IgD-negative memory B cell (primary cell): ENCODE data around the gene PCNT. TPM values are rescaled to one million over a fixed set of nuclear protein-coding genes. Genes with fewer than 3 reads are reported as not detected.

Source experiments
- H3K27ac Mint-ChIP-seq, 3 donors: one replicate each; pipeline ENCODE4 v1.8.0; 2020 to 2022; ENCODE audit warnings: mild to moderate bottlenecking in 3 of 3, mixed read lengths in 3 of 3, moderate library complexity in 1 of 3
- H3K27me3 Mint-ChIP-seq: one replicate; pipeline ENCODE4 v1.8.0; 2021; ENCODE audit warnings: mixed read lengths
- H3K36me3 Mint-ChIP-seq: one replicate; pipeline ENCODE4 v1.8.0; 2020; ENCODE audit warnings: mild to moderate bottlenecking, mixed read lengths
- H3K4me1 Mint-ChIP-seq, 3 donors: one replicate each; pipeline ENCODE4 v1.8.0; 2020 to 2022; ENCODE audit warnings: mixed read lengths in 3 of 3, mild to moderate bottlenecking in 1 of 3
- H3K4me3 Mint-ChIP-seq, 4 donors: one replicate each; pipeline ENCODE4 v1.8.0; 2020 to 2022; ENCODE audit warnings: mild to moderate bottlenecking in 4 of 4, mixed read lengths in 4 of 4, moderate library complexity in 3 of 4
- H3K9me3 Mint-ChIP-seq, 3 donors: one replicate each; pipeline ENCODE4 v1.8.0; 2020 to 2021; ENCODE audit warnings: mixed read lengths in 3 of 3, mild to moderate bottlenecking in 1 of 3
- polyA plus RNA-seq: library from polyadenylated mRNA; unstranded; fragments of 300-500 nt; fragmentation: Illumina TruSeq; gene quantifications from one replicate; pipeline ENCODE4 v1.2.3, GENCODE V29; 2021

The PCNT gene
- polyA plus RNA-seq, 1 donor from 2014 or later = 22.4 TPM

DNA sequence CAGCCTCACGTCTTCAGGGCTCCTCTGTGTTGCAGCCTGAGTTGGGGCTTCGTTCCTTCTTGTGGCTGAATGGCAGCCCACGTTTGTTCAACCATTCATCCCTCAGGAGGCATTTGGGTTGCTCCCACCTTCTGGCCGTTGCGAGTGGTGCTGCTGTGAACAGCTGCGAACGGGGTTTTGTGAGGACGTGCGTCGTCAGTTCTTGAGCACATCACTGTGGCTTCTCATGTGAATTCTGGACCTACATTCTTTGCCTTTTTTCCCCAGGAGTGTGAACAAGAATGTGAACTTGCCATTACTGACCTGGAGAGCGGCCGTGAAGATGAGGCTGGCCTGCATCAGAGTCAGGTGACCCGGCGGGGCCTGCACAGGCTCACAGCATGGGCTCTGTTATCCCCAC lies 21.9 kb downstream of the PCNT start:
- Mint-ChIP-seq H3K9me3 (no peaks in the 10 kb centered on the region), H3K27me3 (no peaks in the 10 kb centered on the region), H3K36me3 (peaks cover 19% of the 10 kb centered on the region), H3K4me1 (peaks cover 2 to 8% (median 5%) of the 10 kb centered on the region in 3 donors), H3K27ac (no peak overlapping the region), H3K4me3 (no peak overlapping the region)

DNA sequence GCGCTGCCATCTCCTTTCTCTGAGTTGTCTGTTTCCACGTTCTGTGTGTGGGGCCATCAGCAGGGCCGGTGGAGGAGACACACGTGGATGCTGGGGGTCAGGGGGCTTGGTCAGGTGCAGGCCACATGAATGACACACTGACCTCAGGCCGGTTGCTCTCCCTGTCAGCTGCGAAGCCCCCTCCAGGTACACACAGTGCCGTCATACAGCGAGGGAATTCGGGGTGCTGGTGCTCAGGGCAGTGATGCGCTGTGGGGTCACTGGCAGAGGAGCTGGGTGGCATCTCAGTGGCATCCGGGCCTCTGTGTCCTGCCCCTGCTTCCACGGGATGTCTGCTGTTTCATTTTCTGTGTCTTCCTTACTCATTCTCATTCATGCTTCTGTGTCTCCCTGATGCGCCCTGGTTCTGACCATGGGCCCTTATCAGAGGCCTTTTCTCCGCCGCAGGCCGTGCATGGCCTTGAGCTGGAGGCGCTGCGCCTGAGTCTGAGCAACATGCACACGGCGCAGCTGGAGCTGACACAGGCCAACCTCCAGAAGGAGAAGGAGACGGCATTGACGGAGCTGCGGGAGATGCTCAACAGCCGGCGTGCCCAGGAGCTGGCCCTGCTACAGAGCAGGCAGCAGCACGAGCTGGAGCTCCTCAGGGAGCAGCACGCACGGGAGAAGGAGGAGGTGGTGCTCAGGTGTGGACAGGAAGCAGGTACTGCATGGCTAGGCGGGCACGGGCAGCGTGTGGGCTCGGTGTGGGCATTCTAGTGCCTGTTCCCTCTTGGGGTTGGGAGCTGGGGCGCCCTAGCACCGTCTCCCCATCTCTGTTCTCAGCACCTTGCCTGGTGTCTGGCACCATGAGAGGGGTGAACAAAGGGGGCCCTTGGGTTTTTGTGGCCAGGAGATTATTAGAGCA lies 22.6 kb downstream of the PCNT start:
- Mint-ChIP-seq H3K36me3 (peaks cover 19% of the 10 kb centered on the region), H3K9me3 (no peaks in the 10 kb centered on the region), H3K27ac (peak overlapping the region in 1 of 3 donors; percentile 61), H3K27me3 (no peaks in the 10 kb centered on the region), H3K4me3 (no peak overlapping the region), H3K4me1 (peaks cover 2 to 6% (median 5%) of the 10 kb centered on the region in 3 donors)

DNA sequence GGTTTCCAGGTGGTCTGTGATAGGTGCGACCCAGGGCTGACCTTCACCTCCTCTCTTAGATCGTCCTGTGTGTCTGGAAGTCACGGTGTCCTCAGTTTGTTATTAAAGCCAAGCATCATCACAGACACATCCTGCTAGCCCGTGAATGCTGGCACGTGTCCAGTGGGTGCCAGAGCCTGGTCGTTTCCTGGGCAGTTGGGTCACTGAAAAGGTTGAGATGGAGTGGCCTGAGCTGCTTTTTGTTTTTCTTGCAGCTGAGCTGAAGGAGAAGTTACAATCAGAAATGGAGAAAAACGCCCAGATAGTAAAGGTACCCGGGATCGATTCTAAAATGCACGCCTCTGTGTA lies 23.2 kb downstream of the PCNT start:
- no peaks in the 10 kb centered on the region for H3K9me3 Mint-ChIP-seq
- H3K36me3 Mint-ChIP-seq = peaks cover 18% of the 10 kb centered on the region

DNA sequence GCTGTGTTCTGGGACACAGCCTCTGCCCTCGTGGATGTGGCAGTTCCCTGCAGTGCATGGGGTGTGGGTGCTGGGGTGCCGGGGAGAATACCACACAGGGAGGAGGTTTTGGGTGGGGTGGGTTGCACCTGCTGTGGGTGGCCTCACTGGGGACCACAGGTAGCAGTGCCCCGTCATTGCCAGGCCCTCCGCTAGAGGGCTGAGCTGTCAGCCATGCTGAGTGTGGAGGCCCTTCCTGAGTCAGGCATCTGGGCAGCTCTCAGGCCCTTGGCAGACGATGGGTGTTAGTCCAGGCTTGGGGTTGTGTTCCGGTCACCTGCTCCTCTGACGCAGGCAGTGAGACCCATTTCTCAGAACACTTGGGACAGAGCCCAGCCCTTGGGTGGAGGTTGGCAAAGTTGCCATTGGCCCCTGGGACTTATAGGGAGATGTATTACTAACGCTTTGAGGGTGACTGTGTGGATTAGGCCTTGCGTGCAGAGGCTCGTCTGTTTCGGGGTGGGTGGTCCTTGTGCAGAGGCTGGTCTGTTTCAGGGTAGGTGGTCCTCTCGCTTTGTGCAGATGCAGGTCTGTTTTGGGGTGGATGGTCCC lies 23.9 kb downstream of the PCNT start:
- Mint-ChIP-seq H3K4me1 (peaks cover under 1 to 6% (median 5%) of the 10 kb centered on the region in 3 donors), H3K36me3 (peaks cover 17% of the 10 kb centered on the region), H3K27ac (no peak overlapping the region), H3K9me3 (no peaks in the 10 kb centered on the region), H3K27me3 (no peaks in the 10 kb centered on the region), H3K4me3 (peak overlapping the region in 1 of 4 donors; percentile 55)

More for the DNA sequence above, 23.2 kb downstream of the PCNT start:
- peak overlapping the region in 1 of 4 donors; percentile 73 for H3K4me3 Mint-ChIP-seq
- no peak overlapping the region for H3K27ac Mint-ChIP-seq
- H3K4me1 Mint-ChIP-seq = peaks cover 2 to 6% (median 5%) of the 10 kb centered on the region in 3 donors
- no peaks in the 10 kb centered on the region for H3K27me3 Mint-ChIP-seq

DNA sequence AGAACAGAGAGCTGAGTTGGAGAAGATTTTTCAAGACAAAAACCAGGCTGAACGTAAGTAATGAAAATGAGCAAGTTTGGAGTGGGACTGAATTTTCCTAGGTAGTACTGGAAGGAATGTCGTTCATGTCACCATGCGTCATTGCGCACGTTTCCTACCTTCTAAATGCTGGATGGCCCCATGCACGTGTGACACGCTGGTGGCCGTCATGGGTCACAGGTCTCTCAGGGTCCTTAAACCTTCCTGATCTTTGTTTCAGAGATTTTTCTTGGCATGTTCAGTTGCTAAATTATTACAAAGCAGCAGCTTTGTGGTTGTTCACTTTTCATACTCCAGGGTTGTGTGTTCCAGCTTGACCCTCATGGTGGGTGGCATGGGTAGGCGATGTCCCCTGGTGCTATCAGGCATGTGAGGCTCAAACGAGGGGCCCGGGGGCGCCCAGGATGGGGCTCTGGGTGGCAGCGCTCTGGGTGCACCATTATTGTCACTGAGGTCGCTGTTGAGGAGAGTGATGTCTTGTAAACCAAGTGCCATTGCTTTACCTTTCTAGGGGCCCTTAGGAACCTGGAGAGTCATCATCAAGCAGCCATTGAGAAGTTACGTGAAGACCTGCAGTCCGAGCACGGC lies 25.3 kb downstream of the PCNT start:
- H3K27ac Mint-ChIP-seq = no peak overlapping the region
- H3K36me3 Mint-ChIP-seq = peaks cover 12% of the 10 kb centered on the region
- no peaks in the 10 kb centered on the region for H3K27me3 Mint-ChIP-seq
- no peaks in the 10 kb centered on the region for H3K9me3 Mint-ChIP-seq
- H3K4me3 Mint-ChIP-seq = no peak overlapping the region
- peaks cover 0 to 6% (median 0%) of the 10 kb centered on the region in 3 donors for H3K4me1 Mint-ChIP-seq

DNA sequence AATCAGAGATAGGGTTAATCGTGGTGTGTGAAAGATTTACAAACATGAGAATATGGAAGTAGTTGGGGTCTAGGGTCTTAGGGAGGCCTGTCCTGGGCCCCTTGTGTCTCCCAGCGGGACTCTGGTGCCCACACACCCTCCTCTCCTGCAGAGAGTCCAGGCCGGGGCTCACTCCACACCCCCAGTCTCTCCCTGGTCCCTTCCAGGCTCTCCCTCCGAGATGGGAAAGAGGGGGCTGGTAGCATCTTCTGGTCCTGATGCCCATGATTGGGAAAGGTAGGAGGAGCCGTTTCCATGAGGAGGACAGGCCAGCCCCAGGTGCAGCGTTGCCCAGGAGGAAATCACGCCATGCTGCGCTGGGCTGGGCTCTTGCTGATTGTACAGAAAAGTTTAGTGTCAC lies 26.6 kb downstream of the PCNT start:
- no peaks in the 10 kb centered on the region for H3K9me3 Mint-ChIP-seq
- H3K36me3 Mint-ChIP-seq = peaks cover 12% of the 10 kb centered on the region
- no peaks in the 10 kb centered on the region for H3K27me3 Mint-ChIP-seq
- H3K4me1 Mint-ChIP-seq = peaks cover 0 to 9% (median 5%) of the 10 kb centered on the region in 3 donors
- no peak overlapping the region for H3K4me3 Mint-ChIP-seq
- no peak overlapping the region for H3K27ac Mint-ChIP-seq

DNA sequence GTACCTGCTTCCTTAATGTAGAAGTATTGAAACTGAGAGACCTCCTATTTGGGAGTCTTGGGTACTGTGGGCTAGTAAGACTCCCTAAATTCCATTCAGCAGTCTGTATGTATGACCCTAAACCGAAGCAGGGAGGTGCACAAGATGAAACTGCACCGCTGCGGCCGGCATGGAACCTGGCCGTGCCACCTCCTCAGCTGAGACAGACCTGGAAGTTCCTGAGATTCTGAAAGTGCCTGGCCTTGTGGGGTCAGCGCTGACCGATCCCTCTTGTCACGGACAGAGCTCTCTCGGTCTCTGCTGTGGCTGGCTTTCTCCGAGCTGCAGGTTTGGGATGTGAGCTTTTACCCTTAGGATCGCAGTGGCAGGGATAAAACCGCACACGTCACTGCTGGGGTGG lies 27.0 kb downstream of the PCNT start:
- Mint-ChIP-seq H3K9me3 (no peaks in the 10 kb centered on the region), H3K4me1 (peaks cover 0 to 6% (median 5%) of the 10 kb centered on the region in 3 donors), H3K36me3 (peaks cover 11% of the 10 kb centered on the region), H3K27me3 (no peaks in the 10 kb centered on the region), H3K27ac (no peak overlapping the region), H3K4me3 (no peak overlapping the region)

DNA sequence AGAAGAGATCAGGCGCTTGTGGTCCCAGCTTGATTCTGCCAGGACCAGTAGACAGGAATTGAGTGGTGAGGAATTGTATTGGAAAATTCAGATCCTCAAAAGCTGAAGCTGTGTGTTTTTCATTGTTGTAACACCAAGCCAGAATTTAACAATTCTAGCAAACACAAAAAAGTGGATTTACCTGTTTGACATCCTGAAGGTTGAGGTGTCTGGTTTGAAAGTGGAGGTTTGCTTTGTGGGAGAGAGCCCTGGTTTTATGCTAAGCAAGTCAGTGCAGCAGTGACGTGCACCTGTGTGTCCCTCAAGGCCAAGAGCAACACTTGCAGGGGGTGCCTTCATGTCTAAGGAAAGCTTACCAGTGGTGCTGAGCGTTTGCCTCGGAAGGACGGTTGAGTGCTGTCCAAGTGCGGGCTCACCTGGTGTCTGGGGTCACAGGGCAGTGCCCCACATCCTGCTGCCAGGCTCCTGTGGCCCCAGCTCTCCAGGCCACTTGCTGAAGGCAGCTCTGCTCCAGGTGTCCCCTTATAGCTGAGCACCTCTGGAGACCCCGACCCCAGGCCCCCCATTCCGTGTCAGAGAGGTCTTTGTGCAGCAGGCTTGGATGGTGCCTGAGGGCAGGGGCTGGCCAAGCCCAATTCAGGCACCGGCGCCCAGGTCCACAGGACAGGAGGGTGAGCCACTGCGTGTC lies 27.7 kb downstream of the PCNT start:
- peaks cover 9% of the 10 kb centered on the region for H3K36me3 Mint-ChIP-seq
- no peak overlapping the region for H3K4me3 Mint-ChIP-seq
- no peak overlapping the region for H3K27ac Mint-ChIP-seq
- H3K27me3 Mint-ChIP-seq = no peaks in the 10 kb centered on the region
- H3K4me1 Mint-ChIP-seq = peaks cover 3 to 6% (median 5%) of the 10 kb centered on the region in 3 donors
- H3K9me3 Mint-ChIP-seq = no peaks in the 10 kb centered on the region

DNA sequence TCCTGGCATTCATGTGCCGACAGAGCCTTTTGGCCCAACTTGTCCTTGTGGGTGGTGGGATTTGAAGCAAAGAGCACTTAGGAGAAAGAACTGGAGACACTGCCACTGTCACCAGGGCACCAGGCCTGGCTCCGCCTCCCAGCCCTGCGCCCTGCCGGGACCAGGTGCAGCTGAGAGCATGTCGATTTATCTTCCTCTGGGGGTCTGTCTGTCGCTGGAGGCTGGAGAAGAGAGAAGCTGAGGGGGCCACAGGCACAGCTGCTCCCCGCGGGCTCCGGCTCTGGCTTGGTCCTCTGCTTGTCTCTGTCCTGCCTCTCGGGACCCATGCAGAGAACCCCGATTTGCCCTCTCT lies 28.2 kb downstream of the PCNT start:
- H3K4me3 Mint-ChIP-seq = no peak overlapping the region
- peaks cover 6% of the 10 kb centered on the region for H3K36me3 Mint-ChIP-seq
- H3K9me3 Mint-ChIP-seq = no peaks in the 10 kb centered on the region
- H3K4me1 Mint-ChIP-seq = peaks cover 5 to 8% (median 8%) of the 10 kb centered on the region in 3 donors
- no peaks in the 10 kb centered on the region for H3K27me3 Mint-ChIP-seq
- H3K27ac Mint-ChIP-seq = no peak overlapping the region

DNA sequence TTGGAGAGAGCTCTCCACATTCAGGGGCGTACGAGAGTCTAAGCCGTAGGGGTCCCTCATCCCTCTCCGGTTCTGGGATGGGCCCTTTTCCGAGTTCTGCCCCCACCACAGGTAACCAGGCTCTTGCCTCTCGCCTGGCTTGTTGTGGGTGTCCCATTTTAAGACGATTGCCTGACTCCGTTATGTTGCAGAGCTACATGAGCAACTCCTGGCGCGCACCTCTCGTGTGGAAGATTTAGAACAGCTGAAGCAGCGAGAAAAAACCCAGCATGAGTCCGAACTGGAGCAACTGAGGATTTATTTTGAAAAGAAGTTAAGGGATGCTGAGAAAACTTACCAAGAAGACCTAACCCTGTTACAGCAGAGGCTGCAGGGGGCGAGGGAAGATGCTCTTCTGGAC lies 29.0 kb downstream of the PCNT start:
- Mint-ChIP-seq H3K27ac (no peak overlapping the region), H3K36me3 (peaks cover 3% of the 10 kb centered on the region), H3K27me3 (no peaks in the 10 kb centered on the region), H3K9me3 (no peaks in the 10 kb centered on the region), H3K4me1 (peaks cover 10 to 14% (median 13%) of the 10 kb centered on the region in 3 donors), H3K4me3 (no peak overlapping the region)

DNA sequence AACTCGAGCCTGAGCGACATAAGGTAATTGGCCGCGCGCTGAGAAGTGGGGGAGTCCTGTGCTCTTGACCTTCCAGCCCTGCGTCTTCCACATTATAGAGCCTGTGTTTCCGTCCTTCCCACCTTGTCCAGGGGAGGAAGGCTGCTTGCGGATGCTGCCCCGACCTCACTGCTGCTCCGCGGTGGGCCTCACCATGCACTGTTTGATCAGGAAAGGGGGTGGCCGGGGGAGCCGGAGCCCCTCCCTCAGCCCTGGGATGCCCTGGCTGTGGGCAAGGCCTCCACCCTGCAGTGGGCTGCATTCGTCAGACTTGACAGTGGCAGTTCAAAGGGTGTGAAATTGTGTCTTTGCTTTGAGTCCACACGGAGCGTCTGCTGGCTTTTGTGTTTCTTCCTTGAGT lies 30.1 kb downstream of the PCNT start:
- Mint-ChIP-seq H3K4me3 (no peak overlapping the region), H3K27ac (no peak overlapping the region), H3K9me3 (no peaks in the 10 kb centered on the region), H3K36me3 (peaks cover 5% of the 10 kb centered on the region), H3K27me3 (no peaks in the 10 kb centered on the region), H3K4me1 (peaks cover 10 to 14% (median 13%) of the 10 kb centered on the region in 3 donors)

DNA sequence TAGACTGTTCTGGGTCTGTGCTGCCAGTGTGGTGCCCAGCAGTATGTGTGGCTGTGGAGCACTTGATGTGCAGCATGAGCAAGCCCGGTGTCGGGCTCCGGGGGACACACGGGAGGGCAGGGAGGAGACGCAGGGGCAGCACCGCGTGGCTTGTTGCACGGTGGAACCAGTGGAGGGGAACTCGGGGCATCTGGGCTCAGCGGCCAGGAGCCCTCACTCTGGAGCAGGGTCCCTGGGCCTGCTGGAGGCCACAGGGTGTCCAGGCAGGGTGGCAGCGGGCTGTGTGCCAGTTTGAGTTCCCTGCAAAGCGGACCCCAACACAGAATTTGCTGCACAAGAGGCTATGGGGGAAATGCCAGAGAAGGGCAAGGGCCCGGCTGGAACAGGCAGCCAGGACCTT lies 30.6 kb downstream of the PCNT start:
- Mint-ChIP-seq H3K27ac (peak overlapping the region in 1 of 3 donors; percentile 31), H3K36me3 (peaks cover 7% of the 10 kb centered on the region), H3K4me1 (peaks cover 10 to 14% (median 13%) of the 10 kb centered on the region in 3 donors), H3K4me3 (peak overlapping the region in 3 of 4 donors; percentile 5 to 65 (median 29)), H3K27me3 (no peaks in the 10 kb centered on the region), H3K9me3 (no peaks in the 10 kb centered on the region)

DNA sequence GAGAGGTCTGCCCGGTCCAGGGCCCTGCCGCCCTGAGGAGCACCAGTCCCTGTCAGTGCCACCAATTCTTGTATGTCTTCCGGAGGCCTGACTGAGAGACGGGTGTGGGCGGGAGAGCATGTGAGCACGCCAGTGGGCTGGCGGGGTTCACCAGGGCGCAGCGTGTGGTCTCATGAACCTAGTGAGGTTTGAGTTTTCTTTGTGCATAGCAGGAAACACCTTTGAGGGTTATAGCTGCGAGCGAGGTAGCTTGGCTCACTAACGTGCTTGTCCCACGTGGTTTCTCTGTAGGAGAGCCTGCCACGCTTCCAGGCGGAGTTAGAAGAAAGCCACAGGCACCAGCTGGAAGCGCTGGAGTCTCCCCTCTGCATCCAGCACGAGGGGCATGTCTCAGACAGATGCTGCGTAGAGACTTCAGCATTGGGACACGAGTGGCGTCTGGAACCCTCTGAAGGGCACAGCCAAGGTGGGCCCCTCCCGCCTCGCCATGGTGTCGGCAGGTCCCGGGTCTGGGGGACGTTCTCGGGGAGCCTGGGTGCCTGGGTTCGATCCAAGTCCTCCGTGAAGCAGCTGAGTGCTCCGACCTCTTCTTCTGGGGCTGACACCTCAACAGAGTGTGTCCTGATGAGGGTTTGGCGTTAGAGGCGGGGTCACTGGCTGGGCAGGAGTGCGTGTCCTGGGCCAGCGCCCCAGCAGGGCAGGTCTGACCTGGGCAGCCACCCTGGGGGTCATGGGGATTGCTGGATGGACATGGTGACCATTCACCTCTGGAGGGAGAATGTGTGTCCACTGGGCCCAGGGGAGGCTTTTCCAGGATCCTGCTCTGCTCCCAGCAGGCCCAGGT lies 31.4 kb downstream of the PCNT start:
- H3K27ac Mint-ChIP-seq = peak overlapping the region in 2 of 3 donors; percentile 31 to 85

DNA sequence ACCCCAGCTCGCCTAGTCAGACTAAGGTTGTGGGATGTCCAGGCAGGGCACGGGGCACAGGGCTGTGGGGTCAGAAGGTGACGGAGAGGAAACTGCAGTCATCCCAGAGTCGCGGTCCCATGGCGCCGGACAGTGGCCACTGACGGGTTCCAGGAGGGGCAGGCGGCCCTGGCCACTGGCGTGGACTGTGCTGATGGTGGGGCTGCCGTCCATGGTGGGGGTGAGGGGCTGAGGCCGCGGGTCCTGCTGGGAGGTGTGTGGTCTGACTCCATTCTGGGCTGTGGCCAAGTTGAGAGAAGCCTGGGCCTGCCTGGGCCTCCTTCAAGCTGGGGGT lies 32.0 kb downstream of the PCNT start:
- Mint-ChIP-seq H3K27me3 (no peaks in the 10 kb centered on the region), H3K36me3 (peaks cover 4% of the 10 kb centered on the region)

More for the DNA sequence above, 31.4 kb downstream of the PCNT start:
- H3K4me3 Mint-ChIP-seq = peak overlapping the region in 3 of 4 donors; percentile 3 to 65 (median 29)
- peaks cover 10 to 14% (median 13%) of the 10 kb centered on the region in 3 donors for H3K4me1 Mint-ChIP-seq
- H3K36me3 Mint-ChIP-seq = peaks cover 4% of the 10 kb centered on the region
- H3K9me3 Mint-ChIP-seq = no peaks in the 10 kb centered on the region
- H3K27me3 Mint-ChIP-seq = no peaks in the 10 kb centered on the region

More for the DNA sequence above, 32.0 kb downstream of the PCNT start:
- Mint-ChIP-seq H3K4me3 (peak overlapping the region in 1 of 4 donors; percentile 89), H3K4me1 (peaks cover 10 to 14% (median 13%) of the 10 kb centered on the region in 3 donors), H3K27ac (peak overlapping the region in 1 of 3 donors; percentile 80), H3K9me3 (peaks cover 0 to 2% (median 0%) of the 10 kb centered on the region in 3 donors)
